ENCODE results near the gene COL9A3.

Gene COL9A3

GRCh38 chr20:62880147-62880934 lies 63.5 kb downstream of the COL9A3 start:
- no peak for DNase-seq (ENCODE audit: low spot score)

DNA sequence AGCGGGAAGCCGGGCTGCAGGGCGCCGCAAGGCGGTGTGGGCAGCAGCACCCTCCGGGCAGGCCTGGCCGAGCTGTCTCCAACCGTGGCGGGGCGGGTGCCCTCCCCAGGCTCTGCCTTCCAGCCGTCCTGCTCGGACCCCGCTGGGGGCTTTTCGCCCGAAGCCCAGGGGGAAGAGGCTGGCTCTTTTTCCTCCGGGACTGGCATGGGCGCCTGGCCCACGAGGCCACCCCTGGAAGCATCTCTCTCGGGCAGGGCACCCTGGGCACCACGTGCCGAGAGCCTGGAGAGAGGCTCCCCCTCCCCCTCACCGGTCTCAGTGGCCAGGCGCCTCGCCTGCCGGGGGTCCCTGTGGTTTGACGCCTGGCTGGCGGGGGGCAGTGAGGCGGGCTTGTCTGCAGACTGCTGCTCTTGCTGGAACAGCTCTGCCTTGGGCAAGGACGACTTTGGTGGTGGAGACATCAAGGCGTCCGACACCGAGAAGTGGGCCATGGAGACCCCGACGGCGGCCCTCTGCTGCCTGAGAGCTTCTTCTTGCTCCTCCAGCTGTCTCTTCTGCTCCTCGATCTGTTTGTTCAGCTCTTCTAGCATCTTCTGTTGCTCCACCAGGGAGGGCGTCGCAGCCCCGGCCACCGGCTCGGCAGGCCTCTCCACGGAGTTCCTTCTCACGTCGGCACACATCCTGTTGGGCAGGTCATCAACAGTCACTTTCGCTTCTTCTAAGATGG lies 64.2 kb downstream of the COL9A3 start:
- no peak for DNase-seq (ENCODE audit: low spot score)

DNA sequence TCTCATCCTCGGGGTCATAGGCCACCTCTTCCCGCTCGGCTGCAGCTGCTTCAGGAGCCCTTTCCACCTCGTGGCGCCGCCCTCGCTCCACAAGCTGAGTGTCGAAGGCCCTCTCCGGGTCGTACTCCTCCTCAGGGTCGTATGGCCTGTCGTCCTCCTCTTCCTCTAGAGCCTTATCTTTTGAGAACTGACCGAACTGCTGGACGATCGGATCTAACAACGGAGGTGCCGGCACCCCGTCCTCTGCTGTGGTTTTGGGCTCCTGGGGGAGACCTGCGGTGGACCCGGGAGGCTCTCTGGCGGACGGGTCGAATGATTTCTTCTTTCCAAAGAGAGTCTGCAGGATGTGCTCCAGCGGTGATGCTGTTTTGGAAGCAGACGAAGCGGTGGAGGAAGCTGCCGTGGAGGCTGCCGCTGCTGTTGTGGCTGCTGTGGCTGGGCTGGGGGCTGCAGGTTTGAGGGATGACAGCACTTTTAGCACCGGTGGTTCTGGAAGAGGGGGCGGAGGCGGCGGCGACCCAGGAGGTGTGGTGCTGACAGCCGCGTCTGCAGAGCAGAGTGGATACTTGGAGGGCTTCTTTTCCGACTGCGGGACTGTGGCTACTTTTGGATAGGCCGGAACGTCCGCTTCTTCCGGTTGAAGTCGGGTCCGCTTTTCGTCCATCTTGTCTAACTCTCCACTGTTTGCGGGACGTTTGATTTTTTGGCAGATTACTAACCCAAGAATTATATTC lies 65.0 kb downstream of the COL9A3 start:
- no peak for DNase-seq (ENCODE audit: low spot score)

DNA sequence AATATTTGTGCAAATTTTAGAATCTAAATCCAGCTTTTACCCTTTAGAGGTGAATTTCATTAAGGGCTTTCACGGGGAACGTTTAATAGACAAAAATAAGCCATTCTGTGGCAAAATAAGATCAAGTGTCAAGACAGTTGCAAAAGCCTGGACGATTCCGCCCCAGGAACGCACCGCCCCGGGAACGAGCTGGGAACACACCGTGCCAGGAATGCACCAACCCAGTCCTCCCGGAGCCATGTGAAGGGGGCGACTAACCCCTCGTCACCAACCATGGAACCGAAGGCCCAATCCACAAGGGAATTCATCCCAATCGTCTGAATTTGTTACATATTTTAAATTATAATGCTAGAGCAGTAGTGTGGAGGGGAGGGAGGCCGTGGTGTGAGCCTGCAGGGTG lies 65.6 kb downstream of the COL9A3 start:
- no peak for DNase-seq (ENCODE audit: low spot score)

- DNase-seq (ENCODE audit: low spot score): no peak
Measured at GRCh38 chr20:62884556-62884955, 67.7 kb downstream of the COL9A3 start.

GRCh38 chr20:62885046-62885895 lies 68.4 kb downstream of the COL9A3 start:
- no peak for DNase-seq (ENCODE audit: low spot score)

- DNase-seq (ENCODE audit: low spot score): no peak
Measured at GRCh38 chr20:62885896-62886708, 69.3 kb downstream of the COL9A3 start.

DNA sequence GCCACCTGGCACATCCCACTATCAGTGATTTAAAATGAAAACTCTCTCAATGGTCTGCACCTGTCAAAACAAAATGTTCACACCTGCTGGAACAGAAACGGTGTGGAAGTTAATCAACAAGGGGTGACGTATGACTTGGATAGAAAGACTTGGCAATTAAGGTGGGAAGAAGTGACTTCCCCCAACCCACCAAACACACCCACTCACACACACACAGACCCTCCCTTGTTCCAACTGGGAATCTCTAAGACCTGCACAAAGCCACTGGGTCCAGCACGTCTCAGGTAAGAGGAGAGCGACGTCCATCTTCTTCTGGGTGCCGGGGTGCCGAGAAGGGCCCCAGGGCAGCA lies 69.8 kb downstream of the COL9A3 start:
- no peak for DNase-seq (ENCODE audit: low spot score)

DNA sequence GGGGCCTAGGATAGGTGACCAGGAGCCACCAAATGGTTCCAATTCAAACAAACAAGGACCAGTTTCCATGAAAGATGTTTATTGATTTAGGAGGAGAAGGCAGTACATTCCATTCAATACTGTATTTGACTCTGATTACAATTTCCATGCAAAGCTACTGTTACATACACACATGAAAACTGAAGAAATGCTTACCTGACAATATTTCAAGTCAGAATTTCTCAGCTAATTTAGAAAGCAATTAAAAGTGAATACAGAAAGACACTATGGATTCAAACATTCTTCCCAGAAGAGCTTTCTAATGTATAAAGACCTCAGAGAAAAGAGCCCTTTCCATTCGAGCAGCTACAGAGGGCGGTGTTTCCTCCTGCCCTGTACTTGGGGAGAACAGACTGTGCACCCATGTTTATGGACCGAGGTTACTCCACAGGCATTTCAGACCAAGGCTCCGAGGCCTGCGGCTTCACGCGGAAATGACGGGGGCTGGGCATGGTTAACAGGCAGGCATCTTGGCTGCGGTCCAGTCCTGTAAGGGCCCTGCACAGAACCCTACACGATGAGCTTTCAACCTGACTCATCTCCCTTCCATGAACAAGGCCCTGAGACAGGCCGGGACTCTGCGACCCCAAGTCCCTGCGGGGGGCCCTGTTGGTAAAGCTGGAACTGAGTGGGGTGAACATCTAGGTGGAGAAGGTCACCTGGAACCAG lies 70.5 kb downstream of the COL9A3 start:
- no peak for DNase-seq (ENCODE audit: low spot score)

GRCh38 chr20:62887860-62888239 lies 71.0 kb downstream of the COL9A3 start:
- DNase-seq (ENCODE audit: low spot score): no peak

- no peak for DNase-seq (ENCODE audit: low spot score)
Measured at GRCh38 chr20:62888406-62888805, 71.6 kb downstream of the COL9A3 start.

DNA sequence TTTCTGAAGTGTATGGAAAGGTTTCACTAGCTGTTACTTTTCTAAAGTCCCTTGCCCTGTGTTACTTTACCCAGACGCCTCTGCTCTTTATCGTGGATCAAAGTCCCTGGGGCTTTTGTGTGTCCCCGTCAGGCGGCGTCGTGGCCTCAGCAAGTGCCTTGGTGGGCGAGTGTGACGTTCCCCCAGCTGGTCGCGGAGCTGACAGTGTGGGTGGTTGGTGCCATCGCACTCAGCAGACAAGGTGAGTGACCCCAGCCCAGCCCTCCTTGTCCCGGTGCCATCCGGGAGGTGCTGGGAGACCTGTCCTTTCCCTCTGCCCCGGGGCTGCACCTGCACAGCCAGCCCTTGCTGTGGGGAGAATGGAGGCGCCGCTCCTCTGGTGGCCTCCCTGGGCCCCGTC lies 72.1 kb downstream of the COL9A3 start:
- no peak for DNase-seq (ENCODE audit: low spot score)

DNA sequence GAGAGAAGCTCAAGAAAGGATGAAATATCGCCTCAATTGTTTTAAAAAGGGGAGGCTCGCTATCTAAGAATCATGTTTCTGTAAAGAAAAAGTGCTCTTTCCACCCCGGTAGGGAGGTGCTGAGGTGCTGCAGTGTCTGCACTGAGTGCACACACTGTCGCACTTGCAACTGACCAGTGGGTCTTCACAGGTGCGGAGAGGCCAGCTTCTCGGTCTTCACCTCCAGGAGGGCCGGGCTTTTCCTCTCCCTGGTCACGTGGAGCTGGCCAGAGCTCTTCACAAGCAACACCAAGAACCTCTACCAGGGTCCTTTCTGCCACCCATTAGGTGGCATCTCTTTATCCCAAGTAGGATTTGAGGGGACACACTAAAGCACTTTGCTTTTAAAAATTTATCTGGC lies 72.6 kb downstream of the COL9A3 start:
- DNase-seq (ENCODE audit: low spot score): no peak

GRCh38 chr20:62889871-62890270 lies 73.0 kb downstream of the COL9A3 start:
- no peak for DNase-seq (ENCODE audit: low spot score)

- DNase-seq (ENCODE audit: low spot score): no peak
Measured at GRCh38 chr20:62890444-62890843, 73.6 kb downstream of the COL9A3 start.

Measured in ecto neural progenitor cell (in vitro differentiated cells).